Retinal pigment epithelial cell (primary cell): ENCODE data around the gene UNC45A.
A peak's percentile ranks its signal among the peaks of the same experiment; 100 is the strongest.
"Not testable (repeated sequence)": the region's sequence is repeated elsewhere in the genome, so short reads cannot be mapped to it uniquely, and the experiment has no call there.

Experiments used
- DNase-seq: peaks from one replicate; pipeline ENCODE4 v3.0.0-alpha.2; 2010; ENCODE audit warnings: low read depth
- H3K4me3 ChIP-seq: 2 replicates; pipeline ENCODE4 v1.5.1; 2011; ENCODE audit warnings: mild to moderate bottlenecking, low read length, control low read depth, moderate library complexity
- CTCF ChIP-seq: conservative IDR thresholded peaks from 2 replicates; pipeline ENCODE4 v1.5.1; 2011; ENCODE audit warnings: low read depth, low read length, control low read depth, inconsistent platforms

UNC45A gene

GRCh38 chr15:90905306-90906180 lies 29.5 kb upstream of the UNC45A start:
- no peak for TF ChIP-seq CTCF
- no peak overlapping the region for H3K4me3 ChIP-seq
- no peak for DNase-seq

- DNase-seq = no peak
- TF ChIP-seq CTCF = no peak
- H3K4me3 ChIP-seq = no peak overlapping the region
These were observed 28.8 kb upstream of the UNC45A start for GRCh38 chr15:90906181-90906849.

GRCh38 chr15:90907051-90907660 lies 27.9 kb upstream of the UNC45A start:
- DNase-seq = no peak
- no peak for TF ChIP-seq CTCF
- H3K4me3 ChIP-seq = no peak overlapping the region

- peak; percentile 64 for DNase-seq
- no peak overlapping the region for H3K4me3 ChIP-seq
- TF ChIP-seq CTCF = no peak
These were observed 27.1 kb upstream of the UNC45A start for GRCh38 chr15:90907838-90908507.

GRCh38 chr15:90909449-90909848 lies 25.6 kb upstream of the UNC45A start:
- DNase-seq, H3K4me3 ChIP-seq: not testable (repeated sequence)

GRCh38 chr15:90909976-90910375 lies 25.1 kb upstream of the UNC45A start:
- DNase-seq = no peak
- no peak overlapping the region for H3K4me3 ChIP-seq
- TF ChIP-seq CTCF = no peak
